GM18858 (cell line): ENCODE results near the gene ADRA2C.

Source experiments
- ATAC-seq: cut with Tn5 transposase; IDR thresholded peaks from one replicate; pipeline ENCODE4 v1.9.1; 2021; ENCODE audit not compliant: unreplicated experiment

ADRA2C gene

DNA sequence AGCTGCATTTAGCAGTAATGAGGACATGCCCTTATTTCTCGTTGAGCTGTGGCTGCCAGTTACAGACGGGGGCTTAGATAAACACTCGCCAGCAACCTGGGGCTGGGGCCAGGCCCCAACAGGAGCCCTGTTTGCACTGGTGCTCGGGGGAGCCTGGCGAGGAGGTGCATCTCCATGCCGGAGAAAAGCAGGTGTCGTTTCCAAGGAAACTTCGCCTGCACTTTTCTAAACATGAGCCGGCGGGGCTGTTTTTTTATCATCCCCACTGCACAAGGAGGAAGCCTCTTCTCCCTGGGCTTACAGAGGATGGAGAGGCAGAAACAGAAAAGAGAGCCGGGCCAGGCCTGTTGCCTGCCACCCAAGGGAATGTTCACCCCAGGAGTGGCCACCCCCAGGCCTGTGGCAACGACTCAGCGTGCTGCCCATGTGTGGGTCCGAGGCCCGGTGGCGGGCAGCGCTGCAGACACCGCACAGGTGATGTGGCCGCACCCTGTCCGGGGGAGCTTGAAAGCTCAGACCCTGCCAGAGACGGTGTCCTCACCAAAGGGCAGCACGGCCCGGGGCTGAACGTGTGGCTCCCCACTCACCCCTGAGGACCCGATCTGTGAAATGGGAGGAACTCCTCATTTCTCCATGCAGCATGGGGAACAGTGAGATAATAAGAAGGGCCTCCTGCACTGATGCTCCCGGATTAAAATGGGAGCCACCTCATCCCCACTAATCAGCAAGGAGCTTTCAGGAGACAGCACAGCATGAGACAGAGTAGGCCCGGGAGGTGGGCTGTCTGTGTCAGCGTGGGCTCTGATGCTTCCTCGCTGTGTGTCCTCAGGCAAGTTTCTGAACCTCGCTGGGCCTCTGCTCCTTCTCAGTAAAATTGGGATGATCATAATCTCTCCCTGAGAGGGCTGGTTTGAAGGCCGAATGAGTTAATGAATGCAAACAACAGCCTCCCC is 33.8 kb upstream of the ADRA2C start:
- no peak for ATAC-seq

GRCh38 chr4:3733195-3733594 is 33.0 kb upstream of the ADRA2C start:
- no peak for ATAC-seq

- ATAC-seq = no peak
Measured at GRCh38 chr4:3735196-3735595, 31.0 kb upstream of the ADRA2C start.

DNA sequence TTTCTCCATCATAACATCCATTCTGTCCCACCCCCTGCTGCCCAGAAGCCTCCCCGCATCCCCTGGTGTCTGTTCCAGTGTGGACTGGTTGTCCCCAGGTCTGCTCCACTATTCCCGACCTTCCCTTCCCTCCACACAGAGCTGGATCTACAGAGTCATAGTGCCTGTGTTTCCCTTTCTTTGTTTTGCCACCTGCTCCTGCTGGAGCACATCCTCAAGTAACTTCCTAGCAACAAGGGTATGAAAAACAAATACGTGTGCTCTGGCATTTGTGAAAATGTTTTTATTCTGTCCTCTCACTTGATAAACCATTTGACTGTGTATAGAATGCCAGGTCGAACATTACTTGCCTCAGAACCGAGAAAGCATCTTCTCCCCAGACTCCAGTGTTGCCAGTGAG is 29.9 kb upstream of the ADRA2C start:
- no peak for ATAC-seq

DNA sequence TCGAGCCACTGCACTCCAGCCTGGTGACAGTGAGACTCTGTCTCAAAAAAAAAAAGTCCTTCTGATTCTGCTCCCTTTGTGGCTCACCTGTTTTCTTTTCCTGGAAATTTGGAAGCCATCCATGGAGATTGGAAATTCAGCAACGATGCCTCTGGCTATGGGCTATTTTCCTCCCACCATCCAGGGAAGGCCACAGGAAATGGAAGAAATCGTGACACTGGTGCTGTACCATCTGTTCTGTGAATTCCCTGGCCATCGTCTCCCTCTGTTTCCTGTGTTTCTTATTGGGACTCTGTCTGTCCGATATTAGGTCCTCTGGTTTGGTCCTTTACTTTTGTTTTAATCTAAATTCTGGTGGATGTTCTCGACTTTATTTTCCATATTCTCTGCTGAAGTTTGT is 29.4 kb upstream of the ADRA2C start:
- ATAC-seq = no peak

- no peak for ATAC-seq
Measured at GRCh38 chr4:3739577-3739976, 26.6 kb upstream of the ADRA2C start.

DNA sequence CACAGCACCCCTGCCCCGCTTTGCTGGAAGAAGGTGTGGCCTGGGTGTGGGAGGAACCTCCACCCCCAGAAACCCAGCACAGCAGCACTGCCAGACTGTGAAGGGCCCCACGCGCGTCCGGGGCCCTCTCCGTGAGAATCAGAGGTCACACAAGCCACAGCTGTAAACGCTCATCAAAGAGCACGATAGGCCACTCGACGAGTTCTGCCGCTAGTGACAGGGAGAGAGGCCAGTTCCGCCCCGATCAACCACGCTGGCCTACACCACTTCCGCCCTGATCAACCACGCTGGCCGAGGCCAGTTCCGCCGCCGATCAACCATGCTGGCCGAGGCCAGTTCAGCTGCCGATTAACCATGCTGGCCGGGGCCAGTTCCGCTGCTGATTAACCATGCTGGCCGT is 25.9 kb upstream of the ADRA2C start:
- no peak for ATAC-seq

DNA sequence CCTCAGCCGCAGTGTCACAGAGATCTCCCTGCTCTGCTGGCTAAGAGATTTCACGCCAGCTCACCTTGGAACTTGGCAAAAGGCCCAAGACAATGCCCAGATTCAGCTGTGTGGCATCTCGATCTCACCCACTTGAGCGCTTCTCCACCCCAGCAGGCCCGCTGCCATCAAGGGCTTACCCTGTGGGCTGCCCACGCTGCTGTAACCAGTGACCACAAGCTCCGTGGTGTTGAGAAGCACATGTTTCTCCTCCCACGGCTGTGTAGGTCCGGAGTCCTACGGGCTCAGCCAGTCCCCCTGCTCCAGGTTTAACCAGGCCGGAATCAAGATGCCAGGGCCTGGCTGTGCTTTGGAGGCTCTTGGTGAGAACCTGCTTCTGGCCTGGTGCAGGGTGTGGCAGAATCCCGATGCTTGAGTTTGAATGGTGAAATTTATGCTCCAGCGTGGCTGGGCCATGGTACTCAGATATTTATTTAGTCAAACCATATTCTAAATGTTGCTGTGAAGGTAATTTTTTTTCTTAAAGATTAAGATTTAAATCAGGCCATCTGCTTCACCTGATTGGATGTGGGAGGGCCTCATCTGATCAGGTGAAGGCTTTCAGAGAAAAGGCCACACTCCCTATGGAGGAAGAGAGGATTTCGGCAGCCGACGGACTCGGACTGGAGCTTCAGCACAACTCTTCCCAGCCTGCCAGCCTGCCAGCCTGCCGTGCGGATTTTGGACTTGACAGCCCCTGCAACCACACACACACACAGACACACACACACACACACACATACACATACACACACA is 24.8 kb upstream of the ADRA2C start:
- ATAC-seq = no peak

GRCh38 chr4:3742610-3743009 is 23.6 kb upstream of the ADRA2C start:
- ATAC-seq = no peak

GRCh38 chr4:3744232-3744631 is 22.0 kb upstream of the ADRA2C start:
- no peak for ATAC-seq

DNA sequence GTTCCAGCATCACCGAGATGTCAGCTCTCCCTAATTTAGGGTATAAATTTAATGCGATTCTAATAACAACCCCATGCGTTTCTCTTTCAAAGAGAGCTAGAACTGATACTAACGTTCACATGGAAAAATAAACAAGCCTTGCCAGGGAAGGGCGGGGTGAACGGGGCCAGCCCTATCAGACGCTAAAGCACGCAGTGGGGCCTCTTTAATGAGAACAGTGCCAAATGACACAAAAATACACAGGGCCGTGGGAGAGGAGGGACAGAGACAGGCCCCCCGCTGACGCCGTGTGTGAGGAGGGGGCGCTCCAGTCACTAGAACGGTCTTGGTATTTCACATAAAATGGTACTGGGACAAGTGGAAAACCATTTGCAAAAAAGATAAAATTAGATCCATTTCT is 21.3 kb upstream of the ADRA2C start:
- ATAC-seq = no peak

GRCh38 chr4:3745886-3746656 is 20.1 kb upstream of the ADRA2C start:
- no peak for ATAC-seq

- ATAC-seq = no peak
Measured at GRCh38 chr4:3746701-3747580, 19.2 kb upstream of the ADRA2C start.

DNA sequence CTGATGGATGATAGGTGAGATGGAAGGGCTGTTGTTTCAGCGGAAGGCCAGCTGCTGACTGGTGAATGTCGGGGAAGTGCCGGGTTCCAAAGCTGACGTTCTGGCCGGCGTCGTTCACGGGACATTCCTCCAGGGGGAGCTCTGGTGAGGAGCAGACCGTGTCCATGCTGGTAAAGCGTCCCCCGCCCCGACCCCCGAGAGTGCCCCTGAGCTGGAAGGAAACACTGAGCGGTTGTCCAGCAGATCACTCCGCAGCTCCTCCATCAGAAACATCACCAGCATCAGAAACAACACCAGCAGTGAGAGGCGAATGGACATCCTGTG is 18.6 kb upstream of the ADRA2C start:
- no peak for ATAC-seq

- no peak for ATAC-seq
Measured at GRCh38 chr4:3748136-3748898, 17.9 kb upstream of the ADRA2C start.

- no peak for ATAC-seq
Measured at GRCh38 chr4:3749081-3749480, 17.1 kb upstream of the ADRA2C start.

DNA sequence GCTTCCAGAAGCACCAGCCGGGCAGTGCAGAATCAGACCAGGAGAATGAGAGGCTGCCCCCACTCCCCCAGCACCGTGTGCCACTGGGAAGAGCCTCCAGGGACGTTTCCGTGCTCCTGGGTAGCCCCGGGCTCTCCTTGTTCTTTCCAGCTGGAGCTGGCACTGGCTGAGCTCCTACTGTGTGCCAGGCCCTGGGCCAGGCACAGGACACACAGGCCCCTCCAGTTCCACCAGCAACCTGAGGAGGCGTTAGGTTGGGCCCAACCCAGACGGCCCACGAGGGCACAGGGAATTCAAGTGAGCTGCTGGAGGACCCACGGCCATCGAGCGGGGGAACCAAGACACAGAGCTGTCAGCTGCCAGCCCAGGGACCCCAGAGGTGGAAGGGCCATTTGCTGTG is 15.9 kb upstream of the ADRA2C start:
- ATAC-seq = no peak

DNA sequence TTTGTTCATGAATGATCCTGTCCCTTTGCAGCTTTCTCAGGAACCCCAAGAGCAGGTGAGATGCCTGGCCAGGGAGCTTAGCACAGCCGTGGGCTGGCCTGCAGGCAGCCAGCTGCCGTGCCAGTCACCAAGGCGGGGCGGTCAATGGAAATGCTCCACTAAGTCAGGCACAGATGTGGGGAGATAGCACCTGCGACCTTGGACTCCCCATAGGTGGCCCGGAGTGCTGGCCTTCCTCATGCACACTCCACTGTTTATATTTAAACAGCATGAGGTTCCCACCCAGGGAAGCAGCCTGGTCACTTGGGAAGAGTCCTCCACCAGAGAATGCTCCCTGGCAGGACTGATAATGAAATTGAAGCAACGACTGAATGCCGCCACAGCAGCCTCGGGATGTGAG is 14.2 kb upstream of the ADRA2C start:
- no peak for ATAC-seq

DNA sequence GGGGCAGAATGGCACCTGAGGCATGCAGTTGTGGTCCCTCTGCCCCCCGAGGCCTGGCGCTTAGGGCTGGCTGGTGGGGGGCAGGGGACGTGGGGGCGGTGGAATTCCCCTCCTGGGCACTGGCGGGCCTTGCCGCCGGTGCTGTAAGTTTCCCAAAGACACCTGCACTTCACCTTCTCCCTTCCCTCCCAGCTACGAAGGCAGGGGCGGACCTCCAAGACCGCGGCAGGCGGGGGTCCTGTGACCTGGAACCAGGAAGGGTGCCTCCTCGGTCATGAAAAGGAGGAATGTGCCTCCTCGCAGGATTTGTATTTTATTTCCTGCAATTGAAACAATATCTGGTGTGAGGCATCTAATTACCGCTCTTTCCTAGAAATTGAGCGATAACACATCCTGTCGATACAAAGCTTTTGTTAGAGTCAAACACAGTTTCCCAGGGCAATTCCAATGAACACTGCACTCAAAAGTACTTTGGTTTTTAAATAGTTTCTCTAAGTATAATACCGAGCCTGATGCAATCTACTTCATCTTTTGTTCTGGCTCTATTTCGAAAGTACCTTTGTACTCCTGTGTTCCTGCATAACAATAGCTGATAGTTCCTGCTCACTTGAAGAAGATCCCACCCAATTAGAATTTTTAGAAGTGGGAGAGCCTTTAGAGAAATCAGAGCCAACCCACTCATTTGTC is 12.3 kb upstream of the ADRA2C start:
- no peak for ATAC-seq
